Measurements from ENCODE around the gene DNAJC3. TPM values are rescaled to one million over a fixed set of nuclear protein-coding genes. Genes with fewer than 3 reads are reported as not detected.

DNAJC3 gene
- total RNA-seq, 1 donor from 2014 or later = 49.7 TPM

- no peak overlapping the region for H3K4me3 ChIP-seq (ENCODE audit: low read depth, low read length)
- no peak for TF ChIP-seq CTCF (IDR thresholded peaks at IDR 0.05; ENCODE audit: insufficient read depth, low read length, poor library complexity, severe bottlenecking)
- no peak for DNase-seq (ENCODE audit: low read depth)
- no peaks in the 10 kb centered on the region for H3K27me3 ChIP-seq (ENCODE audit: control insufficient read depth, insufficient read depth, low read length)
- H3K36me3 ChIP-seq (ENCODE audit: control insufficient read depth, insufficient read depth, low read length) = no peaks in the 10 kb centered on the region
Observed at GRCh38 chr13:95743192-95743591, 66.3 kb downstream of the DNAJC3 start.

GRCh38 chr13:95745289-95745688 is 68.3 kb downstream of the DNAJC3 start:
- DNase-seq (ENCODE audit: low read depth) = no peak
- no peak for TF ChIP-seq CTCF (IDR thresholded peaks at IDR 0.05; ENCODE audit: insufficient read depth, low read length, poor library complexity, severe bottlenecking)
- no peak overlapping the region for H3K4me3 ChIP-seq (ENCODE audit: low read depth, low read length)
- no peaks in the 10 kb centered on the region for H3K36me3 ChIP-seq (ENCODE audit: control insufficient read depth, insufficient read depth, low read length)
- no peaks in the 10 kb centered on the region for H3K27me3 ChIP-seq (ENCODE audit: control insufficient read depth, insufficient read depth, low read length)

GRCh38 chr13:95745752-95746151 is 68.8 kb downstream of the DNAJC3 start:
- no peaks in the 10 kb centered on the region for H3K27me3 ChIP-seq (ENCODE audit: control insufficient read depth, insufficient read depth, low read length)

DNA sequence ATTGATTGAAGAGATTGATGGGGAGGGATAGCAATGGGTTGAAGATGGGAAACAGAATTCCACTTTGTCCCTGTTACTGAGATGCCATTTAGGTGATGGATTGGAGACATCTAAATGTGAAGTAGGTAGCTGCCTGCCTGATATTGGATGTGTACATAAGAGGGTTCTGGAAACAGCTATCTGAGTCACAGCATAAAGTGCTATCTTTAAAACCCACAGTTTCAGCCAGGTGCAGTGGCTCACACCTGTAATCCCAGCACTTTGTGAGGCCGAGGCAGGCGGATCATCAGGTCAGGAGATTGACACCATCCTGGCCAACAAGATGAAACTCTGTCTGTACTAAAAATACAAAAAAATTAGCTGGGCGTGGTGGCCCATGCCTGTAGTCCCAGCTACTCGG is 72.6 kb downstream of the DNAJC3 start:
- H3K4me3 ChIP-seq (ENCODE audit: low read depth, low read length) = no peak overlapping the region
- TF ChIP-seq CTCF (IDR thresholded peaks at IDR 0.05; ENCODE audit: insufficient read depth, low read length, poor library complexity, severe bottlenecking) = no peak
- H3K36me3 ChIP-seq (ENCODE audit: control insufficient read depth, insufficient read depth, low read length) = no peaks in the 10 kb centered on the region
- H3K27me3 ChIP-seq (ENCODE audit: control insufficient read depth, insufficient read depth, low read length) = no peaks in the 10 kb centered on the region
- no peak for DNase-seq (ENCODE audit: low read depth)

More at GRCh38 chr13:95745752-95746151, 68.8 kb downstream of the DNAJC3 start:
- TF ChIP-seq CTCF (IDR thresholded peaks at IDR 0.05; ENCODE audit: insufficient read depth, low read length, poor library complexity, severe bottlenecking) = peak; percentile 31
- no peak overlapping the region for H3K4me3 ChIP-seq (ENCODE audit: low read depth, low read length)
- DNase-seq (ENCODE audit: low read depth) = no peak
- no peaks in the 10 kb centered on the region for H3K36me3 ChIP-seq (ENCODE audit: control insufficient read depth, insufficient read depth, low read length)

GRCh38 chr13:95752677-95753076 is 75.7 kb downstream of the DNAJC3 start:
- H3K27me3 ChIP-seq (ENCODE audit: control insufficient read depth, insufficient read depth, low read length) = no peaks in the 10 kb centered on the region
- TF ChIP-seq CTCF (IDR thresholded peaks at IDR 0.05; ENCODE audit: insufficient read depth, low read length, poor library complexity, severe bottlenecking) = no peak
- no peak for DNase-seq (ENCODE audit: low read depth)
- H3K36me3 ChIP-seq (ENCODE audit: control insufficient read depth, insufficient read depth, low read length) = no peaks in the 10 kb centered on the region
- no peak overlapping the region for H3K4me3 ChIP-seq (ENCODE audit: low read depth, low read length)

DNA sequence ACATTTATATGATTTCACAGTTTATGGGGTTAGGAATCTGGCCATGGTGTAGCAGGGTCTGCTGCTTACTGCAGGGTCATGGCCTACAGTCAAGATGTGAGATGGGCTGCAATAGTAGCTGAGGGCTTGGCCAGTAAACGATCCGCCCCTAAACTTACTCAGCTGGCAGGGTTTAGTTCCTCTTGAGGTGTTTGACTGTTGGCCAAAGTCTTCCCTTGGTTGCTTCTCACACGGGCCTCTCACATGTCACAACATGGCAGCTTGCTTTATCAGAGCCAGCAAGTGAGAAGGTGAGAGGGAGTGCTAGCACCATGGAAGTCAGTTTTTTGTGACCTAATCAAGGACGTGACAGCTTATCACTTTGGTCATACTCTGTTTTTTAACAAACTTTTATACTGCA is 77.1 kb downstream of the DNAJC3 start:
- no peak for DNase-seq (ENCODE audit: low read depth)
- H3K27me3 ChIP-seq (ENCODE audit: control insufficient read depth, insufficient read depth, low read length) = no peaks in the 10 kb centered on the region
- H3K36me3 ChIP-seq (ENCODE audit: control insufficient read depth, insufficient read depth, low read length) = no peaks in the 10 kb centered on the region
- no peak overlapping the region for H3K4me3 ChIP-seq (ENCODE audit: low read depth, low read length)
- TF ChIP-seq CTCF (IDR thresholded peaks at IDR 0.05; ENCODE audit: insufficient read depth, low read length, poor library complexity, severe bottlenecking) = no peak
